Aorta (tissue), 5 donors: ENCODE results near the gene ZSCAN12. TPM values are rescaled to one million over a fixed set of nuclear protein-coding genes. Genes with fewer than 3 reads are reported as not detected.
A peak's percentile ranks its signal among the peaks of the same experiment; 100 is the strongest.

Source experiments
- ATAC-seq: fragments of 200-7000 bp; cut with Tn5 transposase; one replicate; pipeline ENCODE4 v1.9.1; 2022; ENCODE audit warnings: moderate library complexity; ENCODE audit not compliant: low FRiP score
- DNase-seq, 2 donors: peaks; one replicate each; pipeline ENCODE4 v3.0.0-alpha.2; 2020
- H3K27ac ChIP-seq, 2 donors: one replicate each; pipeline ENCODE4 v1.5.1; 2013; ENCODE audit warnings: low read length in 2 of 2, mild to moderate bottlenecking in 2 of 2, moderate library complexity in 2 of 2, control low read depth in 1 of 2, inconsistent platforms in 1 of 2, low read depth in 1 of 2
- H3K27me3 ChIP-seq, 2 donors: one replicate each; pipeline ENCODE4 v1.6.1; 2013; ENCODE audit warnings: control low read depth in 1 of 2, low read length in 1 of 2, mild to moderate bottlenecking in 1 of 2, moderate library complexity in 1 of 2; ENCODE audit not compliant: insufficient read depth in 2 of 2, control insufficient read depth in 1 of 2
- H3K36me3 ChIP-seq, 2 donors: one replicate each; pipeline ENCODE4 v1.6.1; 2013; ENCODE audit warnings: control low read depth in 1 of 2, low read length in 1 of 2, mild to moderate bottlenecking in 1 of 2; ENCODE audit not compliant: insufficient read depth in 2 of 2, control insufficient read depth in 1 of 2
- H3K4me1 ChIP-seq, 2 donors: one replicate each; pipeline ENCODE4 v1.6.1; 2013; ENCODE audit warnings: low read length in 2 of 2, control low read depth in 1 of 2, mild to moderate bottlenecking in 1 of 2, moderate library complexity in 1 of 2; ENCODE audit not compliant: insufficient read depth in 2 of 2, control insufficient read depth in 1 of 2
- H3K4me3 ChIP-seq, 2 donors: one replicate each; pipeline ENCODE4 v1.5.1; 2013; ENCODE audit warnings: low read length in 2 of 2, control low read depth in 1 of 2, mild to moderate bottlenecking in 1 of 2
- H3K9me3 ChIP-seq: one replicate; pipeline ENCODE4 v1.6.1; 2013; ENCODE audit warnings: mild to moderate bottlenecking, low read length; ENCODE audit not compliant: control insufficient read depth
- WGBS, 2 donors: extraction: QIAGEN DNeasy Blood & Tissue Kit; methylation state at CpG; one replicate each; pipeline ENCODE4 v1.1.7; 2013; 5-methylcytosine and 5-hydroxymethylcytosine counted together
- intact Hi-C, 2 donors: fragments of 100-400 bp; cut with DNase I; formaldehyde crosslinking; loops; one replicate each; pipeline versions ENCODE4 v1.14.2 to v1.15.0; 2022
- polyA plus RNA-seq, 2 donors: library from polyadenylated mRNA; stranded (reverse); fragments of 200-250 nt; gene quantifications; one replicate each; pipeline ENCODE4 v1.2.3, GENCODE V29; 2013
- total RNA-seq, 2 donors: library from RNA; stranded (reverse); fragmentation: NEBNext Ultra II Directional; extraction: Animal tissue kit (Norgen Biotek cat#: 25700); gene quantifications; one replicate each; pipeline ENCODE4 v1.2.1, GENCODE V29; 2021
- donor health status: healthy with polysubstance abuse.
- donor health status: Bipolar disorder and iron deficiency.
- donor health status: DM: no; HTN: no; CAD: no.
- donor health status: DM: no; HTN: no; CAD: no.
- donor health status: DM: yes; HTN: yes; CAD: no.

The ZSCAN12 gene
- total and polyA plus RNA-seq, 4 donors: 2.3 to 7.0 (median 4.1) TPM

GRCh38 chr6:28383235-28384142 is 16.1 kb downstream of the ZSCAN12 start:
- Histone ChIP-seq H3K9me3 (no peaks in the 10 kb centered on the region), H3K36me3 (peaks cover 0 to 7% of the 10 kb centered on the region in 2 donors), H3K27ac (peak overlapping the region in 1 of 2 donors; percentile 69), H3K4me1 (no peaks in the 10 kb centered on the region), H3K27me3 (no peaks in the 10 kb centered on the region), H3K4me3 (peak overlapping the region; percentile 23 to 75)
- ATAC-seq (peak; percentile 92), DNase-seq (peak; percentile 90)
- intact Hi-C loops: no loop called here
- 12% methylated on average over 31 of the region's 31 CpGs for WGBS, 2 donors

- no peaks in the 10 kb centered on the region for H3K4me1 ChIP-seq
- no peak overlapping the region for H3K27ac ChIP-seq
- no peaks in the 10 kb centered on the region for H3K27me3 ChIP-seq
- no peak overlapping the region for H3K4me3 ChIP-seq
- H3K9me3 ChIP-seq: no peaks in the 10 kb centered on the region
- ATAC-seq: no peak
- no peak for DNase-seq
- 90 to 91% methylated on average over 2 of the region's 2 CpGs for WGBS, 2 donors
- intact Hi-C loops: no loop called here
- H3K36me3 ChIP-seq: peaks cover 0 to 7% of the 10 kb centered on the region in 2 donors
Observed at GRCh38 chr6:28380381-28380780, 19.2 kb downstream of the ZSCAN12 start.

- Histone ChIP-seq H3K27ac (no peak overlapping the region), H3K9me3 (no peaks in the 10 kb centered on the region), H3K36me3 (peaks cover 0 to 7% of the 10 kb centered on the region in 2 donors), H3K27me3 (no peaks in the 10 kb centered on the region), H3K4me3 (no peak overlapping the region), H3K4me1 (no peaks in the 10 kb centered on the region)
- DNase-seq (no peak), ATAC-seq (no peak)
- intact Hi-C loops: no loop called here
Observed at GRCh38 chr6:28378644-28379043, 20.9 kb downstream of the ZSCAN12 start.

- DNase-seq (no peak), ATAC-seq (no peak)
- intact Hi-C loops: no loop called here
- Histone ChIP-seq H3K4me1 (no peaks in the 10 kb centered on the region), H3K4me3 (no peak overlapping the region), H3K36me3 (peaks cover 0 to 7% of the 10 kb centered on the region in 2 donors), H3K27ac (no peak overlapping the region), H3K9me3 (no peaks in the 10 kb centered on the region), H3K27me3 (no peaks in the 10 kb centered on the region)
- 98 to 100% methylated on average over 1 of the region's 1 CpG for WGBS, 2 donors
Observed at GRCh38 chr6:28377879-28378278, 21.7 kb downstream of the ZSCAN12 start.

- Histone ChIP-seq H3K27ac (no peak overlapping the region), H3K9me3 (no peaks in the 10 kb centered on the region), H3K36me3 (no peaks in the 10 kb centered on the region), H3K27me3 (no peaks in the 10 kb centered on the region), H3K4me1 (no peaks in the 10 kb centered on the region), H3K4me3 (no peak overlapping the region)
- DNase-seq: no peak
- 92 to 98% methylated on average over 1 of the region's 1 CpG for WGBS, 2 donors
- intact Hi-C loops: no loop called here
- no peak for ATAC-seq
Observed at GRCh38 chr6:28373925-28374324, 25.6 kb downstream of the ZSCAN12 start.

GRCh38 chr6:28371706-28372451 is 27.7 kb downstream of the ZSCAN12 start:
- Histone ChIP-seq H3K27ac (no peak overlapping the region), H3K36me3 (no peaks in the 10 kb centered on the region), H3K4me3 (no peak overlapping the region), H3K27me3 (no peaks in the 10 kb centered on the region), H3K9me3 (no peaks in the 10 kb centered on the region), H3K4me1 (no peaks in the 10 kb centered on the region)
- 83 to 86% methylated on average over 9 of the region's 9 CpGs for WGBS, 2 donors
- intact Hi-C loops: no loop called here
- ATAC-seq (no peak), DNase-seq (no peak)

- ATAC-seq (no peak), DNase-seq (no peak)
- 90 to 94% methylated on average over 1 of the region's 1 CpG for WGBS, 2 donors
- H3K27ac ChIP-seq: no peak overlapping the region
- intact Hi-C loops: no loop called here
- H3K27me3 ChIP-seq: no peaks in the 10 kb centered on the region
- H3K4me1 ChIP-seq: no peaks in the 10 kb centered on the region
- no peaks in the 10 kb centered on the region for H3K36me3 ChIP-seq
- H3K9me3 ChIP-seq: no peaks in the 10 kb centered on the region
- H3K4me3 ChIP-seq: no peak overlapping the region
Observed at GRCh38 chr6:28371280-28371679, 28.3 kb downstream of the ZSCAN12 start.

GRCh38 chr6:28370440-28370839 is 29.1 kb downstream of the ZSCAN12 start:
- Histone ChIP-seq H3K36me3 (peaks cover 0 to 5% of the 10 kb centered on the region in 2 donors), H3K4me1 (no peaks in the 10 kb centered on the region), H3K9me3 (no peaks in the 10 kb centered on the region), H3K27me3 (no peaks in the 10 kb centered on the region), H3K4me3 (no peak overlapping the region), H3K27ac (no peak overlapping the region)
- 77 to 81% methylated on average over 2 of the region's 2 CpGs for WGBS, 2 donors
- DNase-seq (no peak), ATAC-seq (no peak)
- intact Hi-C loops: no loop called here
